ENCODE results near the gene WASF3. TPM values are rescaled to one million over a fixed set of nuclear protein-coding genes. Genes with fewer than 3 reads are reported as not detected.

The WASF3 gene
- total and polyA plus RNA-seq, 4 donors, result 0.82 to 4.9 (median 2.3) TPM

GRCh38 chr13:26713341-26713740 is 155.9 kb downstream of the WASF3 start:
- H3K4me3 ChIP-seq (ENCODE audit: low read depth in 1 of 3, low read length in 3 of 3), result no peak overlapping the region
- DNase-seq (ENCODE audit: low spot score), result no peak
- whole genome bisulfite sequencing, result 94% methylated on average over 1 of the region's 1 CpG
- H3K36me3 ChIP-seq (ENCODE audit: control insufficient read depth in 4 of 4, insufficient read depth in 3 of 4, low read depth in 1 of 4, low read length in 3 of 4), result no peaks in the 10 kb centered on the region
- H3K9me3 ChIP-seq (ENCODE audit: control insufficient read depth in 4 of 4, low read length in 3 of 4), result no peaks in the 10 kb centered on the region
- TF ChIP-seq, protein P1, sequence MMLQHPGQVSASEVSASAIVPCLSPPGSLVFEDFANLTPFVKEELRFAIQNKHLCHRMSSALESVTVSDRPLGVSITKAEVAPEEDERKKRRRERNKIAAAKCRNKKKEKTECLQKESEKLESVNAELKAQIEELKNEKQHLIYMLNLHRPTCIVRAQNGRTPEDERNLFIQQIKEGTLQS (IDR thresholded peaks at IDR 0.05), result no peak
- TF ChIP-seq NR2F2 (IDR thresholded peaks at IDR 0.05) (no peak), MAX (IDR thresholded peaks at IDR 0.05) (no peak), TAF1 (conservative IDR thresholded peaks at IDR 0.05) (no peak), SP1 (IDR thresholded peaks at IDR 0.05) (no peak), ZBTB33 (IDR thresholded peaks at IDR 0.05) (no peak), FOXA1 (IDR thresholded peaks at IDR 0.05) (no peak), HNF4G (IDR thresholded peaks at IDR 0.05) (no peak), EGR1 (IDR thresholded peaks at IDR 0.05; ENCODE audit: low read depth in 2 of 2) (no peak), RXRA (IDR thresholded peaks at IDR 0.05) (no peak), HNF4A (conservative IDR thresholded peaks at IDR 0.05) (no peak), FOXA2 (IDR thresholded peaks at IDR 0.05) (no peak), YY1 (IDR thresholded peaks at IDR 0.05) (no peak), GABPA (IDR thresholded peaks at IDR 0.05 in 1 of 2, conservative IDR thresholded peaks at IDR 0.05 in 1 of 2) (no peak), RAD21 (IDR thresholded peaks at IDR 0.05) (no peak)
- TF ChIP-seq, protein P2, sequence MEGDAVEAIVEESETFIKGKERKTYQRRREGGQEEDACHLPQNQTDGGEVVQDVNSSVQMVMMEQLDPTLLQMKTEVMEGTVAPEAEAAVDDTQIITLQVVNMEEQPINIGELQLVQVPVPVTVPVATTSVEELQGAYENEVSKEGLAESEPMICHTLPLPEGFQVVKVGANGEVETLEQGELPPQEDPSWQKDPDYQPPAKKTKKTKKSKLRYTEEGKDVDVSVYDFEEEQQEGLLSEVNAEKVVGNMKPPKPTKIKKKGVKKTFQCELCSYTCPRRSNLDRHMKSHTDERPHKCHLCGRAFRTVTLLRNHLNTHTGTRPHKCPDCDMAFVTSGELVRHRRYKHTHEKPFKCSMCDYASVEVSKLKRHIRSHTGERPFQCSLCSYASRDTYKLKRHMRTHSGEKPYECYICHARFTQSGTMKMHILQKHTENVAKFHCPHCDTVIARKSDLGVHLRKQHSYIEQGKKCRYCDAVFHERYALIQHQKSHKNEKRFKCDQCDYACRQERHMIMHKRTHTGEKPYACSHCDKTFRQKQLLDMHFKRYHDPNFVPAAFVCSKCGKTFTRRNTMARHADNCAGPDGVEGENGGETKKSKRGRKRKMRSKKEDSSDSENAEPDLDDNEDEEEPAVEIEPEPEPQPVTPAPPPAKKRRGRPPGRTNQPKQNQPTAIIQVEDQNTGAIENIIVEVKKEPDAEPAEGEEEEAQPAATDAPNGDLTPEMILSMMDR (IDR thresholded peaks at IDR 0.05; ENCODE audit: low read depth, low read length, missing input control), result no peak
- TF ChIP-seq, protein P3, sequence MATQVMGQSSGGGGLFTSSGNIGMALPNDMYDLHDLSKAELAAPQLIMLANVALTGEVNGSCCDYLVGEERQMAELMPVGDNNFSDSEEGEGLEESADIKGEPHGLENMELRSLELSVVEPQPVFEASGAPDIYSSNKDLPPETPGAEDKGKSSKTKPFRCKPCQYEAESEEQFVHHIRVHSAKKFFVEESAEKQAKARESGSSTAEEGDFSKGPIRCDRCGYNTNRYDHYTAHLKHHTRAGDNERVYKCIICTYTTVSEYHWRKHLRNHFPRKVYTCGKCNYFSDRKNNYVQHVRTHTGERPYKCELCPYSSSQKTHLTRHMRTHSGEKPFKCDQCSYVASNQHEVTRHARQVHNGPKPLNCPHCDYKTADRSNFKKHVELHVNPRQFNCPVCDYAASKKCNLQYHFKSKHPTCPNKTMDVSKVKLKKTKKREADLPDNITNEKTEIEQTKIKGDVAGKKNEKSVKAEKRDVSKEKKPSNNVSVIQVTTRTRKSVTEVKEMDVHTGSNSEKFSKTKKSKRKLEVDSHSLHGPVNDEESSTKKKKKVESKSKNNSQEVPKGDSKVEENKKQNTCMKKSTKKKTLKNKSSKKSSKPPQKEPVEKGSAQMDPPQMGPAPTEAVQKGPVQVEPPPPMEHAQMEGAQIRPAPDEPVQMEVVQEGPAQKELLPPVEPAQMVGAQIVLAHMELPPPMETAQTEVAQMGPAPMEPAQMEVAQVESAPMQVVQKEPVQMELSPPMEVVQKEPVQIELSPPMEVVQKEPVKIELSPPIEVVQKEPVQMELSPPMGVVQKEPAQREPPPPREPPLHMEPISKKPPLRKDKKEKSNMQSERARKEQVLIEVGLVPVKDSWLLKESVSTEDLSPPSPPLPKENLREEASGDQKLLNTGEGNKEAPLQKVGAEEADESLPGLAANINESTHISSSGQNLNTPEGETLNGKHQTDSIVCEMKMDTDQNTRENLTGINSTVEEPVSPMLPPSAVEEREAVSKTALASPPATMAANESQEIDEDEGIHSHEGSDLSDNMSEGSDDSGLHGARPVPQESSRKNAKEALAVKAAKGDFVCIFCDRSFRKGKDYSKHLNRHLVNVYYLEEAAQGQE (IDR thresholded peaks at IDR 0.05), result no peak
- no peak overlapping the region for H3K9ac ChIP-seq (ENCODE audit: low read depth in 1 of 2, low read length in 2 of 2)
- no peak overlapping the region for H3K27ac ChIP-seq (ENCODE audit: low read depth in 1 of 2, low read length in 2 of 2)
- no peaks in the 10 kb centered on the region for H3K4me1 ChIP-seq (ENCODE audit: control insufficient read depth in 4 of 4, insufficient read depth in 4 of 4, low read length in 3 of 4)
- H3K27me3 ChIP-seq (ENCODE audit: control insufficient read depth in 4 of 4, insufficient read depth in 4 of 4, low read length in 3 of 4), result peaks cover 0 to 5% (median 0%) of the 10 kb centered on the region in 4 donors
